ENCODE results near the gene ALKBH5. TPM values are rescaled to one million over a fixed set of nuclear protein-coding genes. Genes with fewer than 3 reads are reported as not detected.

ALKBH5 gene
- total and polyA plus RNA-seq, 2 of the 8 experiments (the other 6 are each of a cell fraction or from before 2014, with no cell fraction given), result 63.7 to 86.4 TPM

DNA sequence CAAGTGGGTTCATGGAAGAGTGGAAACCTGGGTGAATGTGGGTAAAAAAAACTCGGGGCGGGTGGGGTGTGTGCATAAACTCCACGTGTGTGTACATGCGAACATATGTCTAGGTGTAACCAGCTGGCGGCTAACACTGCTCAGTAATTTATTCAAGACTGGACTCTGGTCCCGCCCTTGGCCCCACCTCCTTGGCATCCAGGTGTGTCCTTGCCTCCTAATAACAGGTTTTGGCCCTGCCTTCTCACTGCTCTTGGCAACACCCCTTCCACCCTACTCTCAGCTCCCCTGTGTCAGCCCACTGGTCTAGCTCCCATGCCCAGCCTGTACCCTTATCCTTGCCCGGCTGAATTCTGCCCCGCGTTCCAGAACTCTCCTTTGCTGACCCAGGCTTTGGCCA, 66.6 kb downstream of the ALKBH5 start (continued):
- TF ChIP-seq, protein P1, sequence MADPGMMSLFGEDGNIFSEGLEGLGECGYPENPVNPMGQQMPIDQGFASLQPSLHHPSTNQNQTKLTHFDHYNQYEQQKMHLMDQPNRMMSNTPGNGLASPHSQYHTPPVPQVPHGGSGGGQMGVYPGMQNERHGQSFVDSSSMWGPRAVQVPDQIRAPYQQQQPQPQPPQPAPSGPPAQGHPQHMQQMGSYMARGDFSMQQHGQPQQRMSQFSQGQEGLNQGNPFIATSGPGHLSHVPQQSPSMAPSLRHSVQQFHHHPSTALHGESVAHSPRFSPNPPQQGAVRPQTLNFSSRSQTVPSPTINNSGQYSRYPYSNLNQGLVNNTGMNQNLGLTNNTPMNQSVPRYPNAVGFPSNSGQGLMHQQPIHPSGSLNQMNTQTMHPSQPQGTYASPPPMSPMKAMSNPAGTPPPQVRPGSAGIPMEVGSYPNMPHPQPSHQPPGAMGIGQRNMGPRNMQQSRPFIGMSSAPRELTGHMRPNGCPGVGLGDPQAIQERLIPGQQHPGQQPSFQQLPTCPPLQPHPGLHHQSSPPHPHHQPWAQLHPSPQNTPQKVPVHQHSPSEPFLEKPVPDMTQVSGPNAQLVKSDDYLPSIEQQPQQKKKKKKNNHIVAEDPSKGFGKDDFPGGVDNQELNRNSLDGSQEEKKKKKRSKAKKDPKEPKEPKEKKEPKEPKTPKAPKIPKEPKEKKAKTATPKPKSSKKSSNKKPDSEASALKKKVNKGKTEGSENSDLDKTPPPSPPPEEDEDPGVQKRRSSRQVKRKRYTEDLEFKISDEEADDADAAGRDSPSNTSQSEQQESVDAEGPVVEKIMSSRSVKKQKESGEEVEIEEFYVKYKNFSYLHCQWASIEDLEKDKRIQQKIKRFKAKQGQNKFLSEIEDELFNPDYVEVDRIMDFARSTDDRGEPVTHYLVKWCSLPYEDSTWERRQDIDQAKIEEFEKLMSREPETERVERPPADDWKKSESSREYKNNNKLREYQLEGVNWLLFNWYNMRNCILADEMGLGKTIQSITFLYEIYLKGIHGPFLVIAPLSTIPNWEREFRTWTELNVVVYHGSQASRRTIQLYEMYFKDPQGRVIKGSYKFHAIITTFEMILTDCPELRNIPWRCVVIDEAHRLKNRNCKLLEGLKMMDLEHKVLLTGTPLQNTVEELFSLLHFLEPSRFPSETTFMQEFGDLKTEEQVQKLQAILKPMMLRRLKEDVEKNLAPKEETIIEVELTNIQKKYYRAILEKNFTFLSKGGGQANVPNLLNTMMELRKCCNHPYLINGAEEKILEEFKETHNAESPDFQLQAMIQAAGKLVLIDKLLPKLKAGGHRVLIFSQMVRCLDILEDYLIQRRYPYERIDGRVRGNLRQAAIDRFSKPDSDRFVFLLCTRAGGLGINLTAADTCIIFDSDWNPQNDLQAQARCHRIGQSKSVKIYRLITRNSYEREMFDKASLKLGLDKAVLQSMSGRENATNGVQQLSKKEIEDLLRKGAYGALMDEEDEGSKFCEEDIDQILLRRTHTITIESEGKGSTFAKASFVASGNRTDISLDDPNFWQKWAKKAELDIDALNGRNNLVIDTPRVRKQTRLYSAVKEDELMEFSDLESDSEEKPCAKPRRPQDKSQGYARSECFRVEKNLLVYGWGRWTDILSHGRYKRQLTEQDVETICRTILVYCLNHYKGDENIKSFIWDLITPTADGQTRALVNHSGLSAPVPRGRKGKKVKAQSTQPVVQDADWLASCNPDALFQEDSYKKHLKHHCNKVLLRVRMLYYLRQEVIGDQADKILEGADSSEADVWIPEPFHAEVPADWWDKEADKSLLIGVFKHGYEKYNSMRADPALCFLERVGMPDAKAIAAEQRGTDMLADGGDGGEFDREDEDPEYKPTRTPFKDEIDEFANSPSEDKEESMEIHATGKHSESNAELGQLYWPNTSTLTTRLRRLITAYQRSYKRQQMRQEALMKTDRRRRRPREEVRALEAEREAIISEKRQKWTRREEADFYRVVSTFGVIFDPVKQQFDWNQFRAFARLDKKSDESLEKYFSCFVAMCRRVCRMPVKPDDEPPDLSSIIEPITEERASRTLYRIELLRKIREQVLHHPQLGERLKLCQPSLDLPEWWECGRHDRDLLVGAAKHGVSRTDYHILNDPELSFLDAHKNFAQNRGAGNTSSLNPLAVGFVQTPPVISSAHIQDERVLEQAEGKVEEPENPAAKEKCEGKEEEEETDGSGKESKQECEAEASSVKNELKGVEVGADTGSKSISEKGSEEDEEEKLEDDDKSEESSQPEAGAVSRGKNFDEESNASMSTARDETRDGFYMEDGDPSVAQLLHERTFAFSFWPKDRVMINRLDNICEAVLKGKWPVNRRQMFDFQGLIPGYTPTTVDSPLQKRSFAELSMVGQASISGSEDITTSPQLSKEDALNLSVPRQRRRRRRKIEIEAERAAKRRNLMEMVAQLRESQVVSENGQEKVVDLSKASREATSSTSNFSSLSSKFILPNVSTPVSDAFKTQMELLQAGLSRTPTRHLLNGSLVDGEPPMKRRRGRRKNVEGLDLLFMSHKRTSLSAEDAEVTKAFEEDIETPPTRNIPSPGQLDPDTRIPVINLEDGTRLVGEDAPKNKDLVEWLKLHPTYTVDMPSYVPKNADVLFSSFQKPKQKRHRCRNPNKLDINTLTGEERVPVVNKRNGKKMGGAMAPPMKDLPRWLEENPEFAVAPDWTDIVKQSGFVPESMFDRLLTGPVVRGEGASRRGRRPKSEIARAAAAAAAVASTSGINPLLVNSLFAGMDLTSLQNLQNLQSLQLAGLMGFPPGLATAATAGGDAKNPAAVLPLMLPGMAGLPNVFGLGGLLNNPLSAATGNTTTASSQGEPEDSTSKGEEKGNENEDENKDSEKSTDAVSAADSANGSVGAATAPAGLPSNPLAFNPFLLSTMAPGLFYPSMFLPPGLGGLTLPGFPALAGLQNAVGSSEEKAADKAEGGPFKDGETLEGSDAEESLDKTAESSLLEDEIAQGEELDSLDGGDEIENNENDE (IDR thresholded peaks at IDR 0.05; ENCODE audit: insufficient replicate concordance, low read length), result no peak
- TF ChIP-seq CEBPB (IDR thresholded peaks at IDR 0.05; ENCODE audit: low read depth, low read length) (no peak), JUND (IDR thresholded peaks at IDR 0.05; ENCODE audit: low read length) (no peak), HDAC2 (IDR thresholded peaks at IDR 0.05; ENCODE audit: borderline replicate concordance in 1 of 2, low read depth in 2 of 2, low read length in 2 of 2) (no peak), HDAC6 (IDR thresholded peaks at IDR 0.05; ENCODE audit: low read depth, low read length) (no peak), SUZ12 (IDR thresholded peaks at IDR 0.05; ENCODE audit: low read length) (no peak), JUN (IDR thresholded peaks at IDR 0.05; ENCODE audit: low read depth, low read length) (no peak), POU5F1 (IDR thresholded peaks at IDR 0.05; ENCODE audit: low read depth, low read length) (no peak), TCF12 (IDR thresholded peaks at IDR 0.05; ENCODE audit: low read depth, low read length) (no peak)
- TF ChIP-seq, protein P2, sequence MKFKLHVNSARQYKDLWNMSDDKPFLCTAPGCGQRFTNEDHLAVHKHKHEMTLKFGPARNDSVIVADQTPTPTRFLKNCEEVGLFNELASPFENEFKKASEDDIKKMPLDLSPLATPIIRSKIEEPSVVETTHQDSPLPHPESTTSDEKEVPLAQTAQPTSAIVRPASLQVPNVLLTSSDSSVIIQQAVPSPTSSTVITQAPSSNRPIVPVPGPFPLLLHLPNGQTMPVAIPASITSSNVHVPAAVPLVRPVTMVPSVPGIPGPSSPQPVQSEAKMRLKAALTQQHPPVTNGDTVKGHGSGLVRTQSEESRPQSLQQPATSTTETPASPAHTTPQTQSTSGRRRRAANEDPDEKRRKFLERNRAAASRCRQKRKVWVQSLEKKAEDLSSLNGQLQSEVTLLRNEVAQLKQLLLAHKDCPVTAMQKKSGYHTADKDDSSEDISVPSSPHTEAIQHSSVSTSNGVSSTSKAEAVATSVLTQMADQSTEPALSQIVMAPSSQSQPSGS (IDR thresholded peaks at IDR 0.05; ENCODE audit: low read length), result no peak
